ENCODE measurements around the gene ZACN.

ZACN gene

DNA sequence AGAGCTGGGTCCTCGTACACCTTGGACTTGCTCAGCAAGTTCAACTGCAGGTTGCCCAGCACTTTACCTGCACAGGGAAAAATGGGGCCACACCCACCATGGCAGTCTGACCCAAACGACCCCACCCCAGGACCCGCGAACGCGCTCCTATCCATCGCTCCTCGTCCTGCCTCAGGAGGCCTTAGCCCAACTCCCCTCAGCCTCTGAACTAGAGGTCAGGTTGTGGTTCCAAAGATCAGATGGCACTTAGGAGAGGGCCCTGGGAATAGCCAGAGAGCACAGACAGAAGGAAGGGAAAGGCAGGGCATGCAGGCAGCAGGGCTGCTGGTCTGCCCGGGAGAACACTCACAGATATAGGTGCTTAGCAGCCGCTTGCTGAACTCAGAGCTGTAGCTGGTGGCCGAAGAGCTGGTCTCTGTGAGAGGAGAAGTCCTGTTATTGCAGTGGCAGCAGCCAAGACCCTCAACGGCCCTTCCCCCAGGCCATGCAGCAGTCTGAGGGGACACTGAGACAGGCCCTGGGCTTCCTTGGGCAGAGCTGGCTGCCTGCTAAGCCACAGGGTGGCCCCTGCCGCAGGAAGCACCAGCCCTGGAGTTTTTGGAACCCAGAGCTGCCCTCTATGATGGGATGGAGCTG, 6.9 kb downstream of the ZACN start:
- TF ChIP-seq, protein P1, sequence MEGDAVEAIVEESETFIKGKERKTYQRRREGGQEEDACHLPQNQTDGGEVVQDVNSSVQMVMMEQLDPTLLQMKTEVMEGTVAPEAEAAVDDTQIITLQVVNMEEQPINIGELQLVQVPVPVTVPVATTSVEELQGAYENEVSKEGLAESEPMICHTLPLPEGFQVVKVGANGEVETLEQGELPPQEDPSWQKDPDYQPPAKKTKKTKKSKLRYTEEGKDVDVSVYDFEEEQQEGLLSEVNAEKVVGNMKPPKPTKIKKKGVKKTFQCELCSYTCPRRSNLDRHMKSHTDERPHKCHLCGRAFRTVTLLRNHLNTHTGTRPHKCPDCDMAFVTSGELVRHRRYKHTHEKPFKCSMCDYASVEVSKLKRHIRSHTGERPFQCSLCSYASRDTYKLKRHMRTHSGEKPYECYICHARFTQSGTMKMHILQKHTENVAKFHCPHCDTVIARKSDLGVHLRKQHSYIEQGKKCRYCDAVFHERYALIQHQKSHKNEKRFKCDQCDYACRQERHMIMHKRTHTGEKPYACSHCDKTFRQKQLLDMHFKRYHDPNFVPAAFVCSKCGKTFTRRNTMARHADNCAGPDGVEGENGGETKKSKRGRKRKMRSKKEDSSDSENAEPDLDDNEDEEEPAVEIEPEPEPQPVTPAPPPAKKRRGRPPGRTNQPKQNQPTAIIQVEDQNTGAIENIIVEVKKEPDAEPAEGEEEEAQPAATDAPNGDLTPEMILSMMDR (conservative IDR thresholded peaks at IDR 0.05; ENCODE audit: low read length), result no peak
- DNase-seq (ENCODE audit: low read depth), result no peak
- H3K4me3 ChIP-seq (ENCODE audit: low read length), result no peak overlapping the region

DNA sequence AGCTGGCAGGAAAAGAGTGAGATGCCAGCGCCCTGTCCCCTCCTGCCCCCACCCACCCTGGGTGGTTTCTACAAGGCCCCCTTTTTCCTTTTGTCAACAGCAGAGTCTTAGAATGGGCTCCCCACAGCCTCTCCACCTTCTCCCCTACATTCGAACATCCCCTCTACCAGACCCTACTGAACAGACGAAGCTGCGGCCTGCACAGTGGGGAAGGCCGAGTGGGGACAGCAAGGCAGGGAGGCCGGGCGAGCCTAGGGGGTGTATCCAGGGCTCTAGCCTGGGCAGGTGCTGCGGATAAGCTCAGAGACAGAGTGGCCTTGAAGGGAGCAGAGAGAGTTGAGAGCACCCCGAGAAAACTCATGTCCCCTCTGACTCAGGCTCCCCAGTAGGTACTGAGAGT, 7.4 kb downstream of the ZACN start:
- DNase-seq (ENCODE audit: low read depth), result no peak
- TF ChIP-seq, protein P1 (conservative IDR thresholded peaks at IDR 0.05; ENCODE audit: low read length), result no peak
- H3K4me3 ChIP-seq (ENCODE audit: low read length), result no peak overlapping the region

DNA sequence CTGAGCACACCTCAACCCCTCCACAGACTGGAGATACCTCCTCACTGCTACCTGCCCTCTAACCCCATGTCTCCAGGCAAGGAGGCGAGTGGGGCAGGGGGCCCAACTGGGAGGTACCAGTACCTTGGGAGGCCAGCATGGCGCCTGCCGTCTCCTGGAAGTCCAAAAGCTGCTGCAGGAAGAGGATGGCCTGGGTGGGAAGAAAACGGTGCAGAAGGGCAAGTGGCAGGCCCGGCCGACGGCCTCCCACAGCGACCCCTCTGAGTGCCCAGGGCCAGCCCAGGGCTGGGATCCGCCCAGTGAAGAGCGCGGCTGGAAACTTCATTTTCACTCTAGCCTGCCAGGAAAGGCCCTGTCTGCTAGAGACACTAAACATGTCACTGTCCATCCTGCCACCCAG, 8.5 kb downstream of the ZACN start:
- DNase-seq (ENCODE audit: low read depth), result no peak
- TF ChIP-seq, protein P1 (conservative IDR thresholded peaks at IDR 0.05; ENCODE audit: low read length), result no peak
- H3K4me3 ChIP-seq (ENCODE audit: low read length), result no peak overlapping the region

DNA sequence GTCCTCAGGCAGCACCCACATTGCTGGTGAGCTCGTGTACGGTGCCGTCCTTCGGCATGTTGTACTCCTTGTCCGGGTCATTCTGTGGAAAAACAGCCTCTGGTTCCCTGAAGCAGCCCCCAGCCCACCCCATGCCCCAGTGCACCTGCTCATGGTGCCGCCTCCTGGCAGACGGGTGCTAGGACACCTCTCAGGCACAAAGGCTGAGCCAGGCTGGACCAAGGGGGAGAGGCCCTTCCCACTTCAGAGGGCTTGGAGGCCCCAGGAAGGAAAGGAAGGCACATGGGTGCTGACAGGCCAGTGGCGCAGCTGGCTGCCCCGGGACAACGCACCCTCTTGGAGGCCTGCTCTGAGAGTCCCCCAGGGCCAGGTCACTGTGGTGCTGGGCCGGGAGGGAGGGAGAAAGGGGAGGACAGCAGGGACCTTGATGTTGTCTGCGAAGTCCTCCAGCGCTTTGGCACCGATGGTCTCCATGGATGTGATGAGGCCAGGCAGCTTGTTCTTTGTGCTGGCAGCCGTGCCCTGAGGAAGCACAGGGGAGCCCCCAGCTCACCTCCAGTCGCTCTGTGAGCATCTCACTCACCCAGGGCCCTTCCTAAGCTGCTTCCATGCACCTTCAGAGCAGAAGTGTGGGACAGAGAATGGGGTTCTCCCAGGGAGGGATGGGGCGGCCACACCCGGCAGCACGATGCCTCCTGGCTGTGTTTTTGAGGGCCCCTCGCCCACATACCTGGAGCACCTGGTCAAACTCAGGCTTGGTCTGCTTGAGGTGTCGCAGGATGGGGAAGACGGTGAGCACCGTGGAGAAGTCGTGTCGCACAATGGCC, 9.3 kb downstream of the ZACN start:
- no peak for DNase-seq (ENCODE audit: low read depth)
- H3K4me3 ChIP-seq (ENCODE audit: low read length), result no peak overlapping the region
- TF ChIP-seq, protein P1 (conservative IDR thresholded peaks at IDR 0.05; ENCODE audit: low read length), result no peak

DNA sequence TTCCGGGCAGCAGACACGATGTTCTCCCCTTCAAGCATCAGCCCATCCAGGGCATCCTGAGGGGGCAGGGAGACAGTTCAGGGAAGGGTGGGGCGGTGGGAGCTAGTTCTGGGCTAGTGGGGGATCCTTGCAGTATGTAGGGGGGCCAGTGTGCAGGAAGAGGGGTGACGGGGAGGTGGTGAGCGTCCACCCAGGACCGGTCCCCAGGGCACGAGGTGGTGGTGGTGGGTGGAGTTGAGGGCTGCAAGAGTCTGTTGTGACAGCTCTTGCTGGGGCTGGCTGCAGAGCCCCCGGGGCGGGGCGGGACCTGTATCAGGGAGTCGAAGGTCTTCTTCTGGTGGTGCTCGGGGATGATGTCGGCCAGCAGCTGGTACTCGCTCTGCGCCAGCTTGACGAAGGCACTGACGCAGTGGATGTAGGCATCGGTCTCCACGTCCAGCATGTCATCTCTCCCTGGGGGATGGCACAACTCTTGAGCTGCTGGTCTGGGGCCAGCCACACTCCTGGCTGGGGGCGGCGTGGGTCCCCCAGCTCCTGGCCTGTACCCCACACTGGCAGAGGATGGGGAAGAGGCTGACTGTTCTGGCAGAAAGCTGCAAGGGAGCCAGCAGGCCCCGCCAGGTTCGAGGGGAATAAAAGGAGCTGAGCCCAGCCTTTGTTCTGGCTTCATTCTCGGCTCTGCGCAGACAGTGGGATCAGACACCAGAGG, 10.0 kb downstream of the ZACN start:
- TF ChIP-seq, protein P1 (conservative IDR thresholded peaks at IDR 0.05; ENCODE audit: low read length), result no peak
- H3K4me3 ChIP-seq (ENCODE audit: low read length), result no peak overlapping the region
- no peak for DNase-seq (ENCODE audit: low read depth)

DNA sequence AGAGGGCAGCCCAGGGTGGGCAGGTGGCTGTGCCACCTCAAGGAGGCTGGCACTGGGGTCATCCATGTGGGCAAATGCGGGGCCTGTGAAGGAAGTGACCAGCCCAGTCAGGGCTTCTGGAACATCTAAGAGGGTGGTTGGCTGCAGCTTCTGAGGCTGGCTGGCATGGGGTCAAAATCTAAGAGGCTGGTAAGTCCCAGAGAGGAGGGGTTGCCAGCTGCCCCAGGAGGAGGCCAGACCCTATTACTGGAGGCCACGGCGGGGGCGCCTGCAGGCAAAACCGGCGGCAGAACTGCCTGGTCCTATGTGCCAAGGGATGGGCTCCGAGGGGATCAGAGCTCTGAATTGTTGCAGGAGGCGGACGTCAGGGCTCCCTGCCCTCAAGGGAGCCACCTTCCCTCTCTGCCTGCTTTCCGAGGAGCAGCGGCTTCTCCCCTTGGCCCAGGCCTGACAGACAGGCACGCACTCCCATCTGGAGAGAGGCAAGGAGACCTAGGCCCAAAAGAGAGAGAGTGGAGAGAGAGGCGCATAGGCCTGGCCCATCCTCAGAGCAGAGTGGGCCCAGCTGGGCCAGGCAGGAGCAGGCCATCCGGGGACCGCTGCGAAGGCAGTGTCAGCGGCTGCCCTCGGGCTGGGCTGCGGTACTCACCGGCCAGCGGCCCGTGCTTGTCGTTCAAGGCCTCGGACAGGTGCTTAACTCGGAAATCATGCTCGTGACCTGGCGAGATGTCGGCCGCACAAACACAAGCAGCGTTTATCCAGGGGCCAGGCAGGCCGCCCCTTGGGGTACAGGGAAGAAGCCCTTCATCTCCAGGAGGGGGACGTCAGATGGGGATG, 10.9 kb downstream of the ZACN start:
- no peak overlapping the region for H3K4me3 ChIP-seq (ENCODE audit: low read length)
- TF ChIP-seq, protein P1 (conservative IDR thresholded peaks at IDR 0.05; ENCODE audit: low read length), result no peak
- no peak for DNase-seq (ENCODE audit: low read depth)

Measured in AG10803 (cell line).